GM18867 (cell line): Measurements from ENCODE around the gene FBLN2.
"Not testable (repeated sequence)": the region's sequence is repeated elsewhere in the genome, so short reads cannot be mapped to it uniquely, and the experiment has no call there.

Experiments used
- ATAC-seq: cut with Tn5 transposase; IDR thresholded peaks from one replicate; pipeline ENCODE4 v1.9.1; 2021; ENCODE audit warnings: mild to moderate bottlenecking, moderate library complexity; ENCODE audit not compliant: unreplicated experiment

Gene FBLN2

DNA sequence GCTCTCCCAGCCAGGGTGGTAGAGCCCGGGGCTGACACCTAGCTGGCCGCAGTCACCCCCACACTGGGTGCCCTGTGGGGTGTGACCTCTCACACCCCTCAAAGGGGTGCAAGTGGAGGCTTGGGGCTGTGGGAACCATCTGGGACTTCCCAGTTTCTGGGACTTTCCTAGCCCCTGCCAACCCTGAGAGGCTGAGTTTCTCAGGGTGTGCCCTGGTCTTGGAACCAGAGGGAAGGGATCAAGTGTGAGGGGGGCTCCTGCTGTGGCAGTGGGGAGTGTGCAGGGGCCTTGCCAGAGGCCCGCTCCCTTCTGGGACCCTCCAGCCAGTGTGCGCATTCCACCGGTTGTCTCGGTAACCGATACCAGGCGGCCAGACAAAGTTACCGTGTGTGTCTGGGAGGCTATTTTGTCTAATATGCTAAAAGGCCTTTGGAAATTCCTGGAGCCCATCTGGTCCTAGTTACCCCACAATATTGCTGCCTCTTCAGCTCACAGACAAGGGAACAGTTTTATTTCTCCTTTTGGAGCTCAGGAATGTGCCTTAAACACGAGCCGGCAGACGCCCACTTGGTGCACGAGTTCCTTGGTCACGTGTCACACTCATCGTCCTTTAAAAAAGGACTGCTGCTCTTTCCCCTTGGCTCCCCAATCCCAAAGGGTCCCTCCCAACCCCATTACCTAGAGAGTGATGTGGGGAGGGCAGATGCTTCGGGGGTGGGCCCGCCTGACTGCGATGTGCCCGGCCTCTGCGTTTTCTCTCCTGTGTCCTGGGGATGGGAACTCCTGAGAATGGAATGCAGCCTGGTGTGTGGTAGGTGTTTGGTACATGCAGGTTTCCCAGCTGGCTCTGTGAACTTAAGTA, 35.6 kb upstream of the FBLN2 start:
- ATAC-seq = no peak

- ATAC-seq = no peak
Measured at GRCh38 chr3:13513913-13514517, 34.9 kb upstream of the FBLN2 start.

- no peak for ATAC-seq
Measured at GRCh38 chr3:13514639-13515435, 34.1 kb upstream of the FBLN2 start.

DNA sequence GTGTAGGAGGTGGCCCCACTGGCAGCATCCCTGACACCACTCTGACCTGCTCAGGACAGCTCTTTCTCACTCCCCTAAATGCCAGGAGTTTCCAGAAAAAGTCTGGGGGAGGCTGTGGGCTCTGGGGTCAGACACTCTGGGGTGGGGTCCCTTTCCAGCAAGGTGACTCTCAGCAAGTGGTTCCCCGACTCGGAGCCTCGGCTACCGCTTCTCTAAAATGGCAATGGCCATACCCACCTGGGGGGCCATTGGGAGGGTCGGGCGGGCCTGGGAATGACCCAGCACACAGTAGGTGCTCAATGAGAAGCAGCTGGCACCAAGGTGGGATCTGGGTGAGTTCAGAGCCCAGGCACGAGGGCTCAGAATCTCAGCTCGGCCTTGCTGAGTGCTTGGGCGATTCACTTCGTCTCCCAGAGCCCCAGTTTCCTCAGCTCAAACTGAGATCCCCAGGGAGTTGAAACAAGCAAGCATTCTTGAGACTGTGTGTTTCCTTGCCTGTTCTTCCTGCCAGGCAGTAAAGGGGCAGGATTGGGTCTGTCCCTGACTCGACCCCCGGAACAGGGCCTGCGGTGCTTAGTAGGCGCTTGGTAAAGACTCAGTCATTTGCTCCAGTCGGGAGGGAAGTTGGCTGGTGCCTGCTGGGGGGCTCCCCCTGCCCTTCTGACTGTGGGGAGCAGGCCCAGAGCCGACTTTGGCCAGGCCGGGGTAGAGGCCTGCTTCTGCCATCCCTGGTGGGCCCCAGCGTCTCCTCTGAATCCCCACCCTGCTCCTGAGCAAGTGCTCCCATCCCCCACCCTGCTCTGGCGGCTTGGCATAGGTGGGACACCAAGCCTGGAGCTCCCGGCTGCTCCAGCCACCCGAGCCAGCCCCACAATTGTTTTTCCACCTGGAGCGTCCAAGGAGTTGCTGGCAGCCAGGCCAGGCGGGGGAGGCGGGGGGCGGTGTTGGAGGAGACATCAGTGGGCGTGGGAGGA, 32.9 kb upstream of the FBLN2 start:
- no peak for ATAC-seq

DNA sequence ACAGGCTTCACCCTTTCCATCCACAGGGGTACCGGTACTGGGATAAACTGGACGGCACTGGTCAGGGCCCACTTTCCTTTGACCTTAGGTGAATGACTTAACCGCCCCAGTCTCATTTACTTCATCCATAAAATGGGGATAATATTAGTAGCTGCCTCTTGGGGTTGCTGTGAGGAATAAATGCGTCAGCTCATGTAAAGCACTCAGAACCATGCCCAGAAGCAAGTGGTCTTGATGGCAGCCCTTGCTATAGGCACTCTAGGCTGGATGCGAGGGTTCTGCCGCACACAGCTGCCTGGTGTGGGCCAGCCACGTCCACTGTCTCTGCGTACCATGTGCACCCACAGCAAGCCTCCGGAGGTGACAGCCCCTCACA, 32.2 kb upstream of the FBLN2 start:
- ATAC-seq = no peak

- ATAC-seq = no peak
Measured at GRCh38 chr3:13517253-13517977, 31.5 kb upstream of the FBLN2 start.

DNA sequence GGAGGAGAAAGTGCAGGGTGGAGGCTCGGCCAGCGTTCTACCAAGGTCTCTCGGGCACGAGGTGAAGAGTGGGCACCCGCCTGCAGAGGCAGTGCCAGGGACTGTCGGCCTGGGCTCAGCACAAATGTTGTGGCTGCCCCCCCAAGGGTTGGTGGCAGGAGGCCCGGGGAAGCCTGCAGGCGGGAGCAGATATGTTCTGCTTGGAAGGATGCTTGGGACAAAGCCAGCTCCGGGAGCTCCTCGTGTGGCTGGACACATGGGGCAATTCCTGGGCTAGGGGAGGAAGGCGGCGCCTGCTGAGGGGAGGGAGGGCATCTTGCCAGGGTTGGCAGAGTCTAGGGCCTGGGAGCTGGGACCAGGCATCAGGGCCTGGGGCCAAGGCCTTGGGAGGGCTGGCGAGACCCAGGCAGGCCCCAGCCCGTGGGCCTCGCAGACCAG, 30.4 kb upstream of the FBLN2 start:
- ATAC-seq = no peak

GRCh38 chr3:13519006-13519791, 29.7 kb upstream of the FBLN2 start:
- ATAC-seq = no peak

- ATAC-seq = no peak
Measured at GRCh38 chr3:13520326-13520880, 28.5 kb upstream of the FBLN2 start.

DNA sequence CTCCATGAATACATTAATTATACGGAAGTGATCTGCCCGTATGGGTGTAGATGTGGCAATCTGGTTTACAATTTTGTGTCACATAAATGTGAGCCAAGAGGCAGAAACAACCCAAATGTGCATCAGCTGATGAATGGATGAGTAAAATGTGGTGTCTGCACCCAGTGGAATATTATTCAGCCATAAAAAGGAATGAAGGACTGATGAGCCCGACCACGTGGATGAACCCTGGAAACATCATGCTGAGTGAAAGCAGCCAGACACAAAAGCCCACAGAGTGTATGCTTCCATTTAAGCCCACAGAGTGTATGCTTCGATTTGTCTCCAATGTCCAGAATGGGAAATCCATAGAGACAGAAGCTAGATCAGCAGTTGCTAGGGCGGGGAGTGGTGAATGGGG, 27.6 kb upstream of the FBLN2 start:
- ATAC-seq = no peak

DNA sequence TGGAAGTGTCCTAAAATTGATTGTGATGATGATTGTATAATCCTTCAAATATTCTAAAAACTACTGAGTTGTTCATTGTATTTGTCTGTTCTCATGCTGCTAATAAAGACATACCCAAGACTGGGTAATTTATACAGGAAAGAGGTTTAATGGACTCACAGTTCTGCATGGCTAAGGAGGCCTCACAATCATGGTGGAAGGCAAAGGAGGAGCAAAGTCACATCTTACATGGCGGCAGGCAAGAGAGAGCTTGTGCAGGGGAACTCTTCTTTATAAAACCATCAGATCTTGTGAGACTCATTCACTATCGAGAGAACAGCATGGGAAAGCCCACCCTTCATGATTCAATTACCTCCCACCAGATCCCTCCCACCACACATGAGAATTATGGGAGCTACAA, 27.2 kb upstream of the FBLN2 start:
- not testable (repeated sequence) for ATAC-seq

- ATAC-seq = no peak
Measured at GRCh38 chr3:13522236-13522635, 26.7 kb upstream of the FBLN2 start.

DNA sequence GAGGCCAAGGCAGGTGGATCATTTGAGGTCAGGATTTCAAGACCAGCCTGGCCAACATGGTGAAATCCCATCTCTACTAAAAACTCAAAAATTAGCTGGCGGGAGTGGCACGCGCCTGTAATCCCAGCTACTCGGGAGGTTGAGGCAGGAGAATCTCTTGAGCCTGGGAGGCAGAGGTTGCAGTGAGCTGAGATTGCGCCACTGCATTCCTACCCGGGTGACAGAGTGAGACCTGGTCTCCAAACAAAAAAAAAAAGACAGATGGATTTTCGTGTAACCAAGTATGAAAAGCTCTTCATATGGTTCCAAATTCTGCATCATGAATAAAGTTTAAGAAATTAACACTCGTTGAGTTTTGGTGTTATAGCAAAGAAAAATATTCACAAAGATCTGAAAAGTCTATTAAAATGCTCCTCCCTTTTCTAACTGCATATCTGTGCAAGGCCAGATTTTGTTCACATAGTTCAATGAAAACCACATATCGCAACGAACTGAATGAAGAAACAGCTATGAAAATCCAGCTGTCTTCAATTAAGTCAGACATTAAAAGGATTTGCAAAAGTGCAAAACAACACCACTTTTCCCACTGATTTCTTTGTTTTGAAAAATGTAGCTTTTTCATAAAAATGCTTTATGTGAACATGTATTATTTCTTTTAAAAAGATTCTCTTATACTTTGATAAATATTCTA, 23.8 kb upstream of the FBLN2 start:
- ATAC-seq = no peak

GRCh38 chr3:13525827-13526625, 22.9 kb upstream of the FBLN2 start:
- ATAC-seq = no peak

GRCh38 chr3:13526626-13526949, 22.3 kb upstream of the FBLN2 start:
- no peak for ATAC-seq

- ATAC-seq = no peak
Measured at GRCh38 chr3:13528217-13528867, 20.6 kb upstream of the FBLN2 start.
